Peyer's patch (tissue), 4 donors: ENCODE data around the gene LAD1.

Experiments used
- CTCF ChIP-seq, 6 experiments: fragments of 450-650 bp in 4 of 6; fragments of 200-600 bp in 2 of 6; sonication (generic) in 1 of 6; IDR thresholded peaks; one replicate each; pipeline ENCODE4 v1.5.1; 2017 to 2019; ENCODE audit warnings: antibody characterized with exemption in 6 of 6, mild to moderate bottlenecking in 3 of 6, moderate library complexity in 1 of 6
- POLR2A ChIP-seq, 2 donors: fragments of 450-650 bp; IDR thresholded peaks; one replicate each; pipeline ENCODE4 v1.5.1; 2017; ENCODE audit warnings: antibody characterized with exemption in 2 of 2, mild to moderate bottlenecking in 2 of 2, moderate library complexity in 2 of 2

- TF ChIP-seq CTCF (IDR thresholded peaks at IDR 0.05) = no peak
- TF ChIP-seq POLR2A (IDR thresholded peaks at IDR 0.05) = no peak
Observed at GRCh38 chr1:201355471-201355870, 43.7 kb downstream of the LAD1 start.
